Measurements from ENCODE around the gene RSAD2. TPM values are rescaled to one million over a fixed set of nuclear protein-coding genes. Genes with fewer than 3 reads are reported as not detected.

The RSAD2 gene
- total and polyA plus RNA-seq, 2 of the 4 experiments (the other 2 are of a cell fraction), result not detected

DNA sequence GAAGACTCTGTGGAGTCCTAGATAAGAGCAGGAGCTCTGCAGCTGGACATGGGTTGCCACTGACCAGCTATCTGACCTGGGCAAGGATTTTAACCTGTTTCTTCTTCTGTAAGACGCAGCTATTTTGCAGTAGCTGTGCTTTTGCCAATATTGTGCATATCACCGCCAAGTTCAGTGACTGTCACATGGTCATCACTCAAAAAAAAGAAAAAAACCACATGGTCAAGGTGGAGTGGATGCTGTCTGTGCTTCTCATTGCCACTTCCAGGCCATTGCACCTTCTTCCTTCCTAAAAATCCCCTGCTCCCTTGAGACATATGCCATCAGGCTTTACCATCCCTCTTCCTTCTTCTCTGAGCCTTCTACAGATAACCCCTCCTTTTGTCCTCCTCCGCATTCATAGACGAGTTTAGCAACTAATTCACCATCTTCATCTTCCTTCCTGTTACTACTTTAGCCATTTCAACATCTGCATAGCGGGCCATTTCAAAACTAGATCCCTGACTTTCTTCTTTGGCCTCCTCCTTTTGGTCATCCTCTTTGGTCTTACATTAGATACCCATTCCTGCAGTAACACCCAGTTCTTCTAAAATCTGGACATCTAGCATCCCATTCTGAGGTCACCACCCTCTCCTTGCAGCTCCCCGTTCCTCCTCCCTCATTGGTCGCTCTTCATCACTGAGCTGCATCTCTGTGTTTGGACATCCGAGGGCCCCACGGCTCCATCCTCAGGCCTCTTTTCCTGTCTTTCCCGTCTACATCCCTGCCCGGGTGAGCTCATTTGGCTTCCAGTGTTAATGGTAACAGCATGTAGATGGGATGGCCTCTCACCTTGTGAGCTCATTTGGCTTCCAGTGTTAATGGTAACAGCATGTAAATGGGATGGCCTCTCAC lies 57.4 kb downstream of the RSAD2 start:
- Histone ChIP-seq H3K36me3 (ENCODE audit: control insufficient read depth, insufficient read depth, low read length) (no peaks in the 10 kb centered on the region), H3K9me1 (ENCODE audit: insufficient read depth, low read length) (no peaks in the 10 kb centered on the region), H3K23ac (ENCODE audit: low read depth, low read length) (no peak overlapping the region), H3K27me3 (ENCODE audit: control insufficient read depth, insufficient read depth, low read length) (no peaks in the 10 kb centered on the region; the same call in 1 of the 2 replicates), H2BK120ac (ENCODE audit: low read depth, low read length) (no peak overlapping the region), H3K4me2 (ENCODE audit: low read depth, low read length) (no peak overlapping the region), H3K9me3 (ENCODE audit: control insufficient read depth, insufficient read depth, low read length) (no peaks in the 10 kb centered on the region), H2AK9ac (replicated peaks; ENCODE audit: low read depth, low read length, poor library complexity) (no peak overlapping the region), H3K14ac (replicated peaks; ENCODE audit: low read depth, low read length) (no peak overlapping the region), H2BK15ac (ENCODE audit: low read depth, low read length) (no peak overlapping the region), H4K8ac (ENCODE audit: low read depth in 2 of 2, low read length in 2 of 2) (no peak overlapping the region), H2BK20ac (ENCODE audit: low read depth, low read length) (no peak overlapping the region), H2BK5ac (ENCODE audit: low read depth, low read length, poor library complexity, severe bottlenecking) (no peak overlapping the region), H3K56ac (ENCODE audit: extremely low read depth, insufficient read depth, low read length) (no peak overlapping the region), H2AK5ac (ENCODE audit: low read depth, low read length) (no peak overlapping the region), H3K27ac (ENCODE audit: insufficient read depth, low read length) (no peak overlapping the region), H3K18ac (ENCODE audit: low read depth, low read length) (no peak overlapping the region), H3K4me1 (ENCODE audit: control insufficient read depth, insufficient read depth, low read length) (no peaks in the 10 kb centered on the region), H4K20me1 (ENCODE audit: insufficient read depth, low read length) (no peaks in the 10 kb centered on the region), H3K4me3 (ENCODE audit: insufficient read depth, low read depth, low read length) (no peak overlapping the region), H4K91ac (ENCODE audit: insufficient read depth, low read depth, low read length) (no peak overlapping the region), H2AFZ (replicated peaks; ENCODE audit: low read length, poor library complexity) (no peak overlapping the region), H3K79me1 (ENCODE audit: low read depth in 1 of 2, low read length in 2 of 2) (no peaks in the 10 kb centered on the region), H3K9ac (ENCODE audit: low read depth, low read length) (no peak overlapping the region), H4K5ac (ENCODE audit: low read depth, low read length) (no peak overlapping the region), H3K4ac (ENCODE audit: low read depth, low read length) (no peak overlapping the region)
- dilution Hi-C loops (cut with HindIII; ENCODE audit: low sequenced_read_pairs, unreplicated experiment) (no loop called here), intact Hi-C loops (cut with micrococcal nuclease) (no loop called here), in situ Hi-C loops (cut with MboI; ENCODE audit: low sequenced_read_pairs) (no loop called here)
- no TSS peak for BruUV-seq (replicated peaks)
- CTCF ChIA-PET, result no interaction called here
- DNase-seq (no peak), ATAC-seq (ENCODE audit: low read depth) (no peak)
- 59% methylated on average over 4 of the region's 11 CpGs; no CpG with 5 or more reads in 1 of the 2 experiments for WGBS, 2 experiments (ENCODE audit: extremely low coverage in 2 of 2, insufficient read length in 1 of 2)
- TF ChIP-seq MXI1 (IDR thresholded peaks at IDR 0.05; ENCODE audit: borderline replicate concordance, low read depth, low read length) (no peak), RCOR1 (IDR thresholded peaks at IDR 0.05; ENCODE audit: insufficient replicate concordance, low read length) (no peak), CTCF (conservative IDR thresholded peaks at IDR 0.05; ENCODE audit: low read depth, low read length) (no peak), CEBPB (IDR thresholded peaks at IDR 0.05; ENCODE audit: low read depth, low read length) (no peak), POLR2A (IDR thresholded peaks at IDR 0.05; ENCODE audit: low read depth, low read length) (no peak), RFX5 (IDR thresholded peaks at IDR 0.05; ENCODE audit: low read depth, low read length) (no peak), USF2 (IDR thresholded peaks at IDR 0.05; ENCODE audit: low read depth, low read length) (no peak), BHLHE40 (IDR thresholded peaks at IDR 0.05; ENCODE audit: low read depth, low read length) (no peak), MAFK (IDR thresholded peaks at IDR 0.05; ENCODE audit: low read depth, low read length) (no peak), FOS (IDR thresholded peaks at IDR 0.05; ENCODE audit: low read depth, low read length) (no peak), RAD21 (IDR thresholded peaks at IDR 0.05; ENCODE audit: low read length) (no peak), NFE2L2 (IDR thresholded peaks at IDR 0.05; ENCODE audit: low read depth, low read length) (no peak), SMC3 (IDR thresholded peaks at IDR 0.05; ENCODE audit: low read depth, low read length) (no peak)
- TF ChIP-seq, protein P1, sequence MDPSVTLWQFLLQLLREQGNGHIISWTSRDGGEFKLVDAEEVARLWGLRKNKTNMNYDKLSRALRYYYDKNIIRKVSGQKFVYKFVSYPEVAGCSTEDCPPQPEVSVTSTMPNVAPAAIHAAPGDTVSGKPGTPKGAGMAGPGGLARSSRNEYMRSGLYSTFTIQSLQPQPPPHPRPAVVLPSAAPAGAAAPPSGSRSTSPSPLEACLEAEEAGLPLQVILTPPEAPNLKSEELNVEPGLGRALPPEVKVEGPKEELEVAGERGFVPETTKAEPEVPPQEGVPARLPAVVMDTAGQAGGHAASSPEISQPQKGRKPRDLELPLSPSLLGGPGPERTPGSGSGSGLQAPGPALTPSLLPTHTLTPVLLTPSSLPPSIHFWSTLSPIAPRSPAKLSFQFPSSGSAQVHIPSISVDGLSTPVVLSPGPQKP (IDR thresholded peaks at IDR 0.05; ENCODE audit: borderline replicate concordance, low read depth, low read length), result no peak
- POLR2A ChIA-PET (ENCODE audit: unreplicated experiment), result no interaction called here

Data from IMR-90 (cell line).